ENCODE results near the gene NOL4L. TPM values are rescaled to one million over a fixed set of nuclear protein-coding genes. Genes with fewer than 3 reads are reported as not detected.

Gene NOL4L
- total and polyA plus RNA-seq, 2 experiments from 2014 or later = 38.8 to 39.2 TPM

DNA sequence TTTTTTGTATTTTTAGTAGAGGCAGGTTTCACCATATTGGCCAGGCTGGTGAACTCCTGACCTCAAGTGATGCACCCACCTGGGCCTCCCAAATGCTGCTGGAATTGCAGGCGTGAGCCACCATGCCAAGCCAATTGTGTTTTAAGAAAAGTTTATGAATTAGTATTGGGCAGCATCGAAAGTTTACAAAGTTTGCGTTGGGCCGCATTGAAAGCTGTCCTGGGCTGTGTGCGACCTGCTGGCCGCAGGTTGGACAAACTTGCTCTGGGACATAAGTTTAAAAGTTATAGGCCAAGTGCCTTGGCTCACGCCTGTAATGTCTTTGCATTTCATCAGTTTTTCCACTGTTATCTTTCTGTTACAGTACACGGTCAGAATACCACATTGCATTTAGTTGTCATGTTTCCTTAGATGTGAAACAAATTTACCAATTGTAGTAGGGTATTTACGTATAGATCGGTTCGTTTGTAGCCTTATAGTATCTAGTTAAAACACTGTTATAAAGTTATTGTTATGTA is 187.5 kb downstream of the NOL4L start:
- no peak for ATAC-seq
- no peak overlapping the region for H3K27ac ChIP-seq (ENCODE audit: low read depth)
- no peaks in the 10 kb centered on the region for H3F3A ChIP-seq (replicated peaks; ENCODE audit: low read depth)
- no peak overlapping the region for H3K4me3 ChIP-seq
- Mint-ChIP-seq H3K4me1 (no peaks in the 10 kb centered on the region), H3K27me3 (ENCODE audit: insufficient read depth, low read depth, poor library complexity) (no peaks in the 10 kb centered on the region), H3K36me3 (ENCODE audit: low read depth) (no peaks in the 10 kb centered on the region), H3K4me3 (no peak overlapping the region), H3K27ac (no peak overlapping the region), H3K9me3 (no peaks in the 10 kb centered on the region)
- TF ChIP-seq STAT1 (IDR thresholded peaks at IDR 0.05; ENCODE audit: unreplicated experiment) (no peak), ZNF331 (CRISPR knock-in tag; IDR thresholded peaks at IDR 0.05; ENCODE audit: low read depth) (no peak), EZH2 (IDR thresholded peaks at IDR 0.05; ENCODE audit: low read depth, unreplicated experiment) (no peak), CREB1 (CRISPR knock-in tag; IDR thresholded peaks at IDR 0.05; ENCODE audit: low read depth) (no peak), EZH2phosphoT487 (IDR thresholded peaks at IDR 0.05; ENCODE audit: unreplicated experiment) (no peak), POLR2AphosphoS5 (IDR thresholded peaks at IDR 0.05; ENCODE audit: low read depth) (no peak), ZNF114 (CRISPR knock-in tag; IDR thresholded peaks at IDR 0.05) (no peak), NANOG (IDR thresholded peaks at IDR 0.05; ENCODE audit: borderline replicate concordance) (no peak), JUNB (IDR thresholded peaks at IDR 0.05; ENCODE audit: unreplicated experiment) (no peak)
- TF ChIP-seq, protein P1, sequence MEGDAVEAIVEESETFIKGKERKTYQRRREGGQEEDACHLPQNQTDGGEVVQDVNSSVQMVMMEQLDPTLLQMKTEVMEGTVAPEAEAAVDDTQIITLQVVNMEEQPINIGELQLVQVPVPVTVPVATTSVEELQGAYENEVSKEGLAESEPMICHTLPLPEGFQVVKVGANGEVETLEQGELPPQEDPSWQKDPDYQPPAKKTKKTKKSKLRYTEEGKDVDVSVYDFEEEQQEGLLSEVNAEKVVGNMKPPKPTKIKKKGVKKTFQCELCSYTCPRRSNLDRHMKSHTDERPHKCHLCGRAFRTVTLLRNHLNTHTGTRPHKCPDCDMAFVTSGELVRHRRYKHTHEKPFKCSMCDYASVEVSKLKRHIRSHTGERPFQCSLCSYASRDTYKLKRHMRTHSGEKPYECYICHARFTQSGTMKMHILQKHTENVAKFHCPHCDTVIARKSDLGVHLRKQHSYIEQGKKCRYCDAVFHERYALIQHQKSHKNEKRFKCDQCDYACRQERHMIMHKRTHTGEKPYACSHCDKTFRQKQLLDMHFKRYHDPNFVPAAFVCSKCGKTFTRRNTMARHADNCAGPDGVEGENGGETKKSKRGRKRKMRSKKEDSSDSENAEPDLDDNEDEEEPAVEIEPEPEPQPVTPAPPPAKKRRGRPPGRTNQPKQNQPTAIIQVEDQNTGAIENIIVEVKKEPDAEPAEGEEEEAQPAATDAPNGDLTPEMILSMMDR (conservative IDR thresholded peaks at IDR 0.05; ENCODE audit: low read depth in 2 of 2) = no peak
- TF ChIP-seq, protein P2, sequence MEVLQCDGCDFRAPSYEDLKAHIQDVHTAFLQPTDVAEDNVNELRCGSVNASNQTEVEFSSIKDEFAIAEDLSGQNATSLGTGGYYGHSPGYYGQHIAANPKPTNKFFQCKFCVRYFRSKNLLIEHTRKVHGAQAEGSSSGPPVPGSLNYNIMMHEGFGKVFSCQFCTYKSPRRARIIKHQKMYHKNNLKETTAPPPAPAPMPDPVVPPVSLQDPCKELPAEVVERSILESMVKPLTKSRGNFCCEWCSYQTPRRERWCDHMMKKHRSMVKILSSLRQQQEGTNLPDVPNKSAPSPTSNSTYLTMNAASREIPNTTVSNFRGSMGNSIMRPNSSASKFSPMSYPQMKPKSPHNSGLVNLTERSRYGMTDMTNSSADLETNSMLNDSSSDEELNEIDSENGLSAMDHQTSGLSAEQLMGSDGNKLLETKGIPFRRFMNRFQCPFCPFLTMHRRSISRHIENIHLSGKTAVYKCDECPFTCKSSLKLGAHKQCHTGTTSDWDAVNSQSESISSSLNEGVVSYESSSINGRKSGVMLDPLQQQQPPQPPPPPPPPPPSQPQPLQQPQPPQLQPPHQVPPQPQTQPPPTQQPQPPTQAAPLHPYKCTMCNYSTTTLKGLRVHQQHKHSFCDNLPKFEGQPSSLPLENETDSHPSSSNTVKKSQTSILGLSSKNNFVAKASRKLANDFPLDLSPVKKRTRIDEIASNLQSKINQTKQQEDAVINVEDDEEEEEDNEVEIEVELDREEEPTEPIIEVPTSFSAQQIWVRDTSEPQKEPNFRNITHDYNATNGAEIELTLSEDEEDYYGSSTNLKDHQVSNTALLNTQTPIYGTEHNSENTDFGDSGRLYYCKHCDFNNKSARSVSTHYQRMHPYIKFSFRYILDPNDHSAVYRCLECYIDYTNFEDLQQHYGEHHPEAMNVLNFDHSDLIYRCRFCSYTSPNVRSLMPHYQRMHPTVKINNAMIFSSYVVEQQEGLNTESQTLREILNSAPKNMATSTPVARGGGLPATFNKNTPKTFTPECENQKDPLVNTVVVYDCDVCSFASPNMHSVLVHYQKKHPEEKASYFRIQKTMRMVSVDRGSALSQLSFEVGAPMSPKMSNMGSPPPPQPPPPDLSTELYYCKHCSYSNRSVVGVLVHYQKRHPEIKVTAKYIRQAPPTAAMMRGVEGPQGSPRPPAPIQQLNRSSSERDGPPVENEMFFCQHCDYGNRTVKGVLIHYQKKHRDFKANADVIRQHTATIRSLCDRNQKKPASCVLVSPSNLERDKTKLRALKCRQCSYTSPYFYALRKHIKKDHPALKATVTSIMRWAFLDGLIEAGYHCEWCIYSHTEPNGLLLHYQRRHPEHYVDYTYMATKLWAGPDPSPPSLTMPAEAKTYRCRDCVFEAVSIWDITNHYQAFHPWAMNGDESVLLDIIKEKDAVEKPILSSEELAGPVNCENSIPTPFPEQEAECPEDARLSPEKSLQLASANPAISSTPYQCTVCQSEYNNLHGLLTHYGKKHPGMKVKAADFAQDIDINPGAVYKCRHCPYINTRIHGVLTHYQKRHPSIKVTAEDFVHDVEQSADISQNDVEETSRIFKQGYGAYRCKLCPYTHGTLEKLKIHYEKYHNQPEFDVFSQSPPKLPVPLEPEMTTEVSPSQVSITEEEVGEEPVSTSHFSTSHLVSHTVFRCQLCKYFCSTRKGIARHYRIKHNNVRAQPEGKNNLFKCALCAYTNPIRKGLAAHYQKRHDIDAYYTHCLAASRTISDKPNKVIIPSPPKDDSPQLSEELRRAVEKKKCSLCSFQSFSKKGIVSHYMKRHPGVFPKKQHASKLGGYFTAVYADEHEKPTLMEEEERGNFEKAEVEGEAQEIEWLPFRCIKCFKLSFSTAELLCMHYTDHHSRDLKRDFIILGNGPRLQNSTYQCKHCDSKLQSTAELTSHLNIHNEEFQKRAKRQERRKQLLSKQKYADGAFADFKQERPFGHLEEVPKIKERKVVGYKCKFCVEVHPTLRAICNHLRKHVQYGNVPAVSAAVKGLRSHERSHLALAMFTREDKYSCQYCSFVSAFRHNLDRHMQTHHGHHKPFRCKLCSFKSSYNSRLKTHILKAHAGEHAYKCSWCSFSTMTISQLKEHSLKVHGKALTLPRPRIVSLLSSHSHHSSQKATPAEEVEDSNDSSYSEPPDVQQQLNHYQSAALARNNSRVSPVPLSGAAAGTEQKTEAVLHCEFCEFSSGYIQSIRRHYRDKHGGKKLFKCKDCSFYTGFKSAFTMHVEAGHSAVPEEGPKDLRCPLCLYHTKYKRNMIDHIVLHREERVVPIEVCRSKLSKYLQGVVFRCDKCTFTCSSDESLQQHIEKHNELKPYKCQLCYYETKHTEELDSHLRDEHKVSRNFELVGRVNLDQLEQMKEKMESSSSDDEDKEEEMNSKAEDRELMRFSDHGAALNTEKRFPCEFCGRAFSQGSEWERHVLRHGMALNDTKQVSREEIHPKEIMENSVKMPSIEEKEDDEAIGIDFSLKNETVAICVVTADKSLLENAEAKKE (CRISPR knock-in tag; IDR thresholded peaks at IDR 0.05) = no peak
- TF ChIP-seq, protein P3, sequence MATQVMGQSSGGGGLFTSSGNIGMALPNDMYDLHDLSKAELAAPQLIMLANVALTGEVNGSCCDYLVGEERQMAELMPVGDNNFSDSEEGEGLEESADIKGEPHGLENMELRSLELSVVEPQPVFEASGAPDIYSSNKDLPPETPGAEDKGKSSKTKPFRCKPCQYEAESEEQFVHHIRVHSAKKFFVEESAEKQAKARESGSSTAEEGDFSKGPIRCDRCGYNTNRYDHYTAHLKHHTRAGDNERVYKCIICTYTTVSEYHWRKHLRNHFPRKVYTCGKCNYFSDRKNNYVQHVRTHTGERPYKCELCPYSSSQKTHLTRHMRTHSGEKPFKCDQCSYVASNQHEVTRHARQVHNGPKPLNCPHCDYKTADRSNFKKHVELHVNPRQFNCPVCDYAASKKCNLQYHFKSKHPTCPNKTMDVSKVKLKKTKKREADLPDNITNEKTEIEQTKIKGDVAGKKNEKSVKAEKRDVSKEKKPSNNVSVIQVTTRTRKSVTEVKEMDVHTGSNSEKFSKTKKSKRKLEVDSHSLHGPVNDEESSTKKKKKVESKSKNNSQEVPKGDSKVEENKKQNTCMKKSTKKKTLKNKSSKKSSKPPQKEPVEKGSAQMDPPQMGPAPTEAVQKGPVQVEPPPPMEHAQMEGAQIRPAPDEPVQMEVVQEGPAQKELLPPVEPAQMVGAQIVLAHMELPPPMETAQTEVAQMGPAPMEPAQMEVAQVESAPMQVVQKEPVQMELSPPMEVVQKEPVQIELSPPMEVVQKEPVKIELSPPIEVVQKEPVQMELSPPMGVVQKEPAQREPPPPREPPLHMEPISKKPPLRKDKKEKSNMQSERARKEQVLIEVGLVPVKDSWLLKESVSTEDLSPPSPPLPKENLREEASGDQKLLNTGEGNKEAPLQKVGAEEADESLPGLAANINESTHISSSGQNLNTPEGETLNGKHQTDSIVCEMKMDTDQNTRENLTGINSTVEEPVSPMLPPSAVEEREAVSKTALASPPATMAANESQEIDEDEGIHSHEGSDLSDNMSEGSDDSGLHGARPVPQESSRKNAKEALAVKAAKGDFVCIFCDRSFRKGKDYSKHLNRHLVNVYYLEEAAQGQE (IDR thresholded peaks at IDR 0.05; ENCODE audit: unreplicated experiment) = no peak
- TF ChIP-seq, protein P4, sequence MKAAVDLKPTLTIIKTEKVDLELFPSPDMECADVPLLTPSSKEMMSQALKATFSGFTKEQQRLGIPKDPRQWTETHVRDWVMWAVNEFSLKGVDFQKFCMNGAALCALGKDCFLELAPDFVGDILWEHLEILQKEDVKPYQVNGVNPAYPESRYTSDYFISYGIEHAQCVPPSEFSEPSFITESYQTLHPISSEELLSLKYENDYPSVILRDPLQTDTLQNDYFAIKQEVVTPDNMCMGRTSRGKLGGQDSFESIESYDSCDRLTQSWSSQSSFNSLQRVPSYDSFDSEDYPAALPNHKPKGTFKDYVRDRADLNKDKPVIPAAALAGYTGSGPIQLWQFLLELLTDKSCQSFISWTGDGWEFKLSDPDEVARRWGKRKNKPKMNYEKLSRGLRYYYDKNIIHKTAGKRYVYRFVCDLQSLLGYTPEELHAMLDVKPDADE (IDR thresholded peaks at IDR 0.05) = no peak
- DNase-seq (ENCODE audit: low spot score) = no peak
- H3K4me2 ChIP-seq = no peak overlapping the region
- no peak overlapping the region for H2AFZ ChIP-seq
- no peaks in the 10 kb centered on the region for H3K9me2 ChIP-seq (ENCODE audit: insufficient read depth)
- H4K20me1 ChIP-seq (replicated peaks; ENCODE audit: insufficient read depth) = peaks cover 10% of the 10 kb centered on the region
- H3K36me3 ChIP-seq (ENCODE audit: insufficient read depth) = no peaks in the 10 kb centered on the region
- no peaks in the 10 kb centered on the region for H3K79me2 ChIP-seq (replicated peaks; ENCODE audit: insufficient read depth)
- no peaks in the 10 kb centered on the region for H3K4me1 ChIP-seq (ENCODE audit: insufficient read depth)
- no peaks in the 10 kb centered on the region for H3K27me3 ChIP-seq (ENCODE audit: insufficient read depth)

Data from GM23338 (cell line).